Pancreas (tissue), 10 donors: ENCODE data around the gene CD300H. TPM values are rescaled to one million over a fixed set of nuclear protein-coding genes. Genes with fewer than 3 reads are reported as not detected.

Experiments
- ATAC-seq, 4 donors: fragments of 200-7000 bp; cut with Tn5 transposase; one replicate each; pipeline versions ENCODE4 v1.8.0 to v1.9.1; 2020; ENCODE audit warnings: mild to moderate bottlenecking in 4 of 4, moderate library complexity in 4 of 4
- DNase-seq, 6 donors: peaks; one replicate each; pipeline ENCODE4 v3.0.0-alpha.2; 2020
- FAIRE-seq: peaks from 2 replicates; lab custom pipeline; 2012; peaks lifted over from hg19 to GRCh38; lab: Jason Lieb, UNC
- H3K27ac ChIP-seq, 4 donors: fragments of 200-600 bp; sonication (generic); 1 replicate in 3 of 4; 2 replicates in 1 of 4; pipeline versions ENCODE4 v1.5.0 to v1.8.0; 2020
- H3K27me3 ChIP-seq, 4 donors: fragments of 200-600 bp; one replicate each; pipeline ENCODE4 v1.8.0; 2021
- H3K36me3 ChIP-seq, 3 donors: fragments of 200-600 bp; sonication (generic) in 1 of 3; one replicate each; pipeline versions ENCODE4 v1.5.0 to v1.8.0; 2020 to 2021
- H3K4me1 ChIP-seq, 3 donors: fragments of 200-600 bp; one replicate each; pipeline ENCODE4 v1.8.0; 2021
- H3K4me3 ChIP-seq, 4 donors: fragments of 200-600 bp; sonication (generic) in 2 of 4; one replicate each; pipeline versions ENCODE4 v1.5.0 to v1.8.0; 2020 to 2021
- H3K9me3 ChIP-seq, 4 donors: fragments of 200-600 bp; one replicate each; pipeline ENCODE4 v1.8.0; 2021
- CTCF ChIP-seq, 4 donors: fragments of 200-600 bp; sonication (generic) in 3 of 4; IDR thresholded peaks; one replicate each; pipeline versions ENCODE4 v1.5.0 to v1.8.0; 2021; ENCODE audit warnings: antibody characterized with exemption in 4 of 4
- WGBS, 2 donors: extraction: QIAGEN DNeasy Blood & Tissue Kit; methylation state at CpG; one replicate each; pipeline ENCODE4 v1.1.7; 2013; 5-methylcytosine and 5-hydroxymethylcytosine counted together
- intact Hi-C, 3 donors: fragments of 100-400 bp; cut with DNase I; formaldehyde crosslinking; loops; one replicate each; pipeline versions ENCODE4 v1.11.1 to v1.14.2; 2022
- polyA plus RNA-seq, 2 donors: library from polyadenylated mRNA; stranded (reverse); fragments of 200-250 nt; gene quantifications; one replicate each; pipeline ENCODE4 v1.2.3, GENCODE V29; 2013
- total RNA-seq, 6 donors: library from RNA; stranded (reverse); fragmentation: NEBNext Ultra II Directional in 4 of 6; extraction: Animal tissue kit (Norgen Biotek cat#: 25700) in 4 of 6; gene quantifications; one replicate each; pipeline versions ENCODE4 v1.2.1 to v1.2.4, GENCODE V29; 2021 to 2023
- donor health status: healthy with polysubstance abuse.
- donor health status: DM: no; HTN: no; CAD: no; lungs with moderate emphysema.
- donor health status: DM: no; HTN: no; CAD: no.
- donor health status: control.
- donor health status: control.
- donor health status: Bipolar disorder and iron deficiency.
- donor health status: DM: yes; HTN: yes; CAD: no.
- donor health status: DM: no; HTN: no; CAD: no.
- donor health status: DM: no; HTN: no; CAD: no.
- donor health status: DM: yes; HTN: yes; CAD: no.

CD300H gene
- total RNA-seq: not detected
- polyA plus RNA-seq: not detected

GRCh38 chr17:74567397-74567796, at the start of gene CD300H:
Gene CD300H (minus strand): TSS chr17:74567509.
- WGBS, 2 donors: 62 to 81% methylated on average over 2 of the region's 2 CpGs
- Histone ChIP-seq H3K4me3 (no peak within 1 kb of the TSS), H3K27ac (no peak within 1 kb of the TSS), H3K4me1 (no peaks in the 10 kb centered on the region), H3K9me3 (no peaks in the 10 kb centered on the region), H3K36me3 (no peaks in the 10 kb centered on the region), H3K27me3 (no peaks in the 10 kb centered on the region)
- no peak for TF ChIP-seq CTCF (IDR thresholded peaks at IDR 0.05)
- FAIRE-seq: no peak
- ATAC-seq: peak in 2 of 4 donors; percentile 22 to 51
- no peak for DNase-seq
- intact Hi-C loops: no loop called here

- ATAC-seq: no peak
- no peak overlapping the region for H3K4me3 ChIP-seq
- H3K27ac ChIP-seq: no peak overlapping the region
- no peak for FAIRE-seq
- DNase-seq: no peak
- no peaks in the 10 kb centered on the region for H3K9me3 ChIP-seq
- no peaks in the 10 kb centered on the region for H3K27me3 ChIP-seq
- intact Hi-C loops: no loop called here
- no peak for TF ChIP-seq CTCF (IDR thresholded peaks at IDR 0.05)
- H3K36me3 ChIP-seq: no peaks in the 10 kb centered on the region
- WGBS, 2 donors: 74 to 85% methylated on average over 7 of the region's 7 CpGs
- H3K4me1 ChIP-seq: no peaks in the 10 kb centered on the region
Observed at GRCh38 chr17:74616696-74617095, 49.4 kb upstream of the CD300H start.

- WGBS, 2 donors: 60 to 64% methylated on average over 6 of the region's 6 CpGs
- H3K27me3 ChIP-seq: no peaks in the 10 kb centered on the region
- no peak overlapping the region for H3K4me3 ChIP-seq
- no peaks in the 10 kb centered on the region for H3K4me1 ChIP-seq
- no peaks in the 10 kb centered on the region for H3K36me3 ChIP-seq
- DNase-seq: no peak
- no peak for TF ChIP-seq CTCF (IDR thresholded peaks at IDR 0.05)
- intact Hi-C loops: no loop called here
- FAIRE-seq: no peak
- H3K9me3 ChIP-seq: no peaks in the 10 kb centered on the region
- ATAC-seq: no peak
- H3K27ac ChIP-seq: no peak overlapping the region
Observed at GRCh38 chr17:74612046-74612445, 44.7 kb upstream of the CD300H start.

DNA sequence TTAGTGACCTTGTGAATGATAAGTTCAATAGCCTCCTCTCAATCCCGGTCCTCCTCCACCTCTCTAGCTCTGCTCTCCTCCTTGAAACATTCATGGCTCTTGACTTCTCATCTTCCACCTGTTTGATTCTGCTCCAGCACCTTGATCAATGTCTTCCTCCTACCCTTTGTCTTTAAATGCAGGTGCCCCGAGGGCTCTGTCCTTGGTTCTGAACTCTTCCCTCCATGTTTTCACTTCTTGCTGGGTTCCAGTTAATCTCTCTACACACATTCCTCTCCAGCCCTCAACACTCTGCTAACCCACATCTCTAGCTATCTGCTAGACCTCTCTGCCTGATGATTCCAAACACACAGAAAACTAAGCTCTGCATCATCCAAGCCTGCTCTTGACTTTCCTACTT, 42.8 kb upstream of the CD300H start:
- no peaks in the 10 kb centered on the region for H3K4me1 ChIP-seq
- no peak overlapping the region for H3K4me3 ChIP-seq
- H3K9me3 ChIP-seq: no peaks in the 10 kb centered on the region
- H3K27ac ChIP-seq: no peak overlapping the region
- intact Hi-C loops: no loop called here
- DNase-seq (no peak), FAIRE-seq (no peak), ATAC-seq (no peak)
- no peaks in the 10 kb centered on the region for H3K36me3 ChIP-seq
- WGBS, 2 donors: 16 to 43% methylated on average over 2 of the region's 2 CpGs
- no peaks in the 10 kb centered on the region for H3K27me3 ChIP-seq
- TF ChIP-seq CTCF (IDR thresholded peaks at IDR 0.05): no peak

DNA sequence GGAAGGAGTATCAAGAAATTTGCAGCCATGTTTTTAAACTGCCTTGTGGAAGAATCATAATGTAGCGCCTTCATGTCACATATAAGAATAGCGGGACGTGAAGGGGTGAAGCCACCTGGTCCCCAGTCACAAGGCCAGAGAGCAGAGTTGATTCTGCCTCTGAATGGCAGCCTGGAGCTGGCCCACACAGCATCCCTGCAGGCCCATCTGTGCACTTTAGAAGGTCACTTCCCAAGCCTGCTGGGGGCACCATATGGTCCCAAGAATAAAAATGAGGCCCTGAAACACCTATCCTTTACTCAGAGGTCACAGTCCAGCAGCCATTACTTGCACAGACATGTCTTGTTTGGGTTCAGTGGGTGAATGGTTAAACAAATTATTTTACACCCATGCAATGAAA, 41.2 kb upstream of the CD300H start:
- DNase-seq: no peak
- no peaks in the 10 kb centered on the region for H3K9me3 ChIP-seq
- no peak overlapping the region for H3K4me3 ChIP-seq
- no peak for FAIRE-seq
- no peak for TF ChIP-seq CTCF (IDR thresholded peaks at IDR 0.05)
- H3K27me3 ChIP-seq: no peaks in the 10 kb centered on the region
- ATAC-seq: no peak
- H3K4me1 ChIP-seq: no peaks in the 10 kb centered on the region
- no peak overlapping the region for H3K27ac ChIP-seq
- H3K36me3 ChIP-seq: no peaks in the 10 kb centered on the region
- intact Hi-C loops: no loop called here
- WGBS, 2 donors: 91 to 94% methylated on average over 3 of the region's 3 CpGs
